NCI-H82 (cell line): ENCODE measurements around the gene ARHGAP9.

Experiments
- DNase-seq: peaks from one replicate; lab custom pipeline; 2025; lab: John Stamatoyannopoulos, UW

Gene ARHGAP9

DNA sequence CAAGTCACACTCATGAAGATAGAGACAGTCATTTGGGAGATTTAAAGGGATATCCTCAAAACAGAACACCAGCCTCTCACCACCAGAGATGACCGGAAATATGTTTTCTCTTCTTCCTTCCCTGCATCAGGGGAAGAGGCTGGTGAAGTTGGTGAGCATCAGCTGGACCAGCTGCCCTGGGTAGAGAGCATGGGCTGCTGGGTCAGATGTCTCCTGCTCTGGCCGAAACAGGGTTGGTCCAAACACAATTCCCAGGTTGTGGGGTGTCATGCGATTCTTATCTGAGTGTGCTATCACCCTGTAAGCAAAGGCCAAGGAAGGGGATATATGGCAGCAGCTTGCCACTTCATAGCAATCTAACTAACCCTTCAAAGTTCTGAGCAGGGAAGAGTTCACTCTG lies 7.3 kb downstream of the ARHGAP9 start:
- DNase-seq, result no peak

DNA sequence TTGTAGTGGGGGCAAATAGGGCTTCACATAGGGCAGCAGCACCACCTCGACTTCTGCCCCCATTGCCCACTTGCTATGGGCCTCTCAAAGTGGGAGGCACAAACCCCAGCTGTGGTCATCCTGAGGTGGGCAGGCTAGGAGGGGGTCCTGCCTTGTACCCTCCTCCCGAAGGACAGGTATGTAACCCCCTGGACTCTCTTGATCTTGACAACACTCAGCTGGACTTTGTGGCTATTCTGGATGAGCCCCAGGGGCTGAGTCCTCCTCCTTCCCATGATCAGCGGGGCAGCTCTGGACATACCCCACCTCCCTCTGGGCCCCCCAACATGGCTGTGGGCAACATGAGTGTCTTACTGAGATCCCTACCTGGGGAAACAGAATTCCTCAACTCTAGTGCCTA lies 8.0 kb downstream of the ARHGAP9 start:
- no peak for DNase-seq

DNA sequence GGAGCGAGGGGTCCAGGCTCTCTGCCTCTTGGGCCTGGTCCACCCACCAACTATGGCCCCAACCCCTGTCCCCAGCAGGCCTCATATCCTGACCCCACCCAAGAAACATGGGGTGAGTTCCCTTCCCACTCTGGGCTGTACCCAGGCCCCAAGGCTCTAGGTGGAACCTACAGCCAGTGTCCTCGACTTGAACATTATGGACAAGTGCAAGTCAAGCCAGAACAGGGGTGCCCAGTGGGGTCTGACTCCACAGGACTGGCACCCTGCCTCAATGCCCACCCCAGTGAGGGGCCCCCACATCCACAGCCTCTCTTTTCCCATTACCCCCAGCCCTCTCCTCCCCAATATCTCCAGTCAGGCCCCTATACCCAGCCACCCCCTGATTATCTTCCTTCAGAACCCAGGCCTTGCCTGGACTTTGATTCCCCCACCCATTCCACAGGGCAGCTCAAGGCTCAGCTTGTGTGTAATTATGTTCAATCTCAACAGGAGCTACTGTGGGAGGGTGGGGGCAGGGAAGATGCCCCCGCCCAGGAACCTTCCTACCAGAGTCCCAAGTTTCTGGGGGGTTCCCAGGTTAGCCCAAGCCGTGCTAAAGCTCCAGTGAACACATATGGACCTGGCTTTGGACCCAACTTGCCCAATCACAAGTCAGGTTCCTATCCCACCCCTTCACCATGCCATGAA lies 8.6 kb downstream of the ARHGAP9 start:
- DNase-seq, result no peak

DNA sequence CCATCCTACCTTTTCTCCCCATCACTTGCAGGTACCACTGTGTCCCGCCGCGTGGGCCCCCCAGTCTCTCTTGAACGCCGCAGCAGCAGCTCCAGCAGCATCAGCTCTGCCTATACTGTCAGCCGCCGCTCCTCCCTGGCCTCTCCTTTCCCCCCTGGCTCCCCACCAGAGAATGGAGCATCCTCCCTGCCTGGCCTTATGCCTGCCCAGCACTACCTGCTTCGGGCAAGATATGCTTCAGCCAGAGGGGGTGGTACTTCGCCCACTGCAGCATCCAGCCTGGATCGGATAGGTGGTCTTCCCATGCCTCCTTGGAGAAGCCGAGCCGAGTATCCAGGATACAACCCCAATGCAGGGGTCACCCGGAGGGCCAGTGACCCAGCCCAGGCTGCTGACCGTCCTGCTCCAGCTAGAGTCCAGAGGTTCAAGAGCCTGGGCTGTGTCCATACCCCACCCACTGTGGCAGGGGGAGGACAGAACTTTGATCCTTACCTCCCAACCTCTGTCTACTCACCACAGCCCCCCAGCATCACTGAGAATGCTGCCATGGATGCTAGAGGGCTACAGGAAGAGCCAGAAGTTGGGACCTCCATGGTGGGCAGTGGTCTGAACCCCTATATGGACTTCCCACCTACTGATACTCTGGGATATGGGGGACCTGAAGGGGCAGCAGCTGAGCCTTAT lies 9.2 kb downstream of the ARHGAP9 start:
- no peak for DNase-seq

DNA sequence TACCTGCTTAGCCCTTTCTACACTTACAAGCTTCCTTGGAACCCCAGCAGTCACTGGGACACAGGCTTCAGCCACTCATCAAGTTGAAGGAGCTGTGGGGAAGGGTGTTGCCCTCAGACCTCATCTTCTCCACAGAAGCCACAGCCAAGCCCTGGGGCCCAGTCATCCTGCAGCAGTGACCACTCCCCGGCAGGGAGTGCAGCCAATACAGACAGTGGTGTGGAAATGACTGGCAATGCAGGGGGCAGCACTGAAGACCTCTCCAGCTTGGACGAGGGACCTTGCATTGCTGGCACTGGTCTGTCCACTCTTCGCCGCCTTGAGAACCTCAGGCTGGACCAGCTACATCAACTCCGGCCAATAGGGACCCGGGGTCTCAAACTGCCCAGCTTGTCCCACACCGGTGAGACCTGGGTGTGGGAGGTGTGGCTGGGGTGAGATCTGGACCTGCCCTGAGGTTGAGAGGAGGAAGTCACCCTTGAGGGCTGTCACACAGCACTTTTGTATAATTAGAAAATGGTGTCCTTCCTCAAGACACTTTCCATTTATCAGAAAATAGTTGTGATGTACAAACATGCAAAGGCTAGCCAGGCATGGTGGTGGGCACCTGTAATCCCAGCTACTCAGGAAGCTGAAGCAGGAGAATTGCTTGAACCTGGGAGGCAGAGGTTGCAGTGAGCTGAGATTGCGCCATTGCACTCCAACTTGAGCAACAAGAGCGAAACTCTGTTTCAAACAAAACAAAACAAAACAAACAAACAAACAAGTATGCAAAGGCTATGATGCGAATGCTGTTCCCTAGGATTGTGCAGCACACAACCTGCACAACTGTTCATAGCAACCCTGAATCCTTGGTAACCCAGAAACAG lies 10.1 kb downstream of the ARHGAP9 start:
- DNase-seq, result no peak

DNA sequence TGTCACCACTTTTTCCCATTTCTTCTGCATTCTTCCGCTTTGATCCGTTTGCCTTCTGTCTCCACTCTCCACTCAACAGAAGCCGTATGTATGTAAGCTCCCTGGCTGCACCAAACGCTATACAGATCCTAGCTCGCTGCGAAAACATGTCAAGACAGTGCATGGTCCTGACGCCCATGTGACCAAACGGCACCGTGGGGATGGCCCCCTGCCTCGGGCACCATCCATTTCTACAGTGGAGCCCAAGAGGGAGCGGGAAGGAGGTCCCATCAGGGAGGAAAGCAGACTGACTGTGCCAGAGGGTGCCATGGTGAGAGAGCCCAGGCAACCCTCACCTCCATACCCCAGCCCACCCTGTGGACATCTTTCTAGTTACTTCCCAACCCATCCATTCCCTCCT lies 11.8 kb downstream of the ARHGAP9 start:
- no peak for DNase-seq

DNA sequence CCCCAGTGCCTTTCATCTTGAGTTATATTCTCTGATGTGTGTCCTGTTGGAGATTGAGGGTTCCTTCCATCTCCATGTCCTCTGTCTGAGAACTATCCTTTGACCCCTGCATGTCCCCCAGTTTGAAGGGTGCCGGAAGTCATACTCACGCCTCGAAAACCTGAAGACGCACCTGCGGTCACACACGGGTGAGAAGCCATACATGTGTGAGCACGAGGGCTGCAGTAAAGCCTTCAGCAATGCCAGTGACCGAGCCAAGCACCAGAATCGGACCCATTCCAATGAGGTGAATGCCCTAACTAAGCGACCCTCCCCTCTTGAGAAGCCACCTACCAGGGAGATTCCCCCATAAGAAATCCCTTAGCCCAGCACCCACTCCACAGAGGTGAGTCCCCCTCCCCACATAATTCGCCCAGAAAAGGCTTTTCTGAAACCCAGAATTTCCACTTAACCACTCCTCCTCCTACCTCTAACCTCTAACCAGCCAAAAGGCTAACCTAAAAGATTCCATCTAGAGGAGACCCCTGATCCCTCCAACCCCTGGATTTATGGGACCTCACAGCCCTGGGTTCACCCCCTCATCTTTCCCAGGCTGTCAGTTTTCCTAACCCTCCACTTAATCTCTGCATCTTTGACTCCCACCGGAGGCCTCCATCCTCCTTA lies 12.3 kb downstream of the ARHGAP9 start:
- DNase-seq, result no peak

DNA sequence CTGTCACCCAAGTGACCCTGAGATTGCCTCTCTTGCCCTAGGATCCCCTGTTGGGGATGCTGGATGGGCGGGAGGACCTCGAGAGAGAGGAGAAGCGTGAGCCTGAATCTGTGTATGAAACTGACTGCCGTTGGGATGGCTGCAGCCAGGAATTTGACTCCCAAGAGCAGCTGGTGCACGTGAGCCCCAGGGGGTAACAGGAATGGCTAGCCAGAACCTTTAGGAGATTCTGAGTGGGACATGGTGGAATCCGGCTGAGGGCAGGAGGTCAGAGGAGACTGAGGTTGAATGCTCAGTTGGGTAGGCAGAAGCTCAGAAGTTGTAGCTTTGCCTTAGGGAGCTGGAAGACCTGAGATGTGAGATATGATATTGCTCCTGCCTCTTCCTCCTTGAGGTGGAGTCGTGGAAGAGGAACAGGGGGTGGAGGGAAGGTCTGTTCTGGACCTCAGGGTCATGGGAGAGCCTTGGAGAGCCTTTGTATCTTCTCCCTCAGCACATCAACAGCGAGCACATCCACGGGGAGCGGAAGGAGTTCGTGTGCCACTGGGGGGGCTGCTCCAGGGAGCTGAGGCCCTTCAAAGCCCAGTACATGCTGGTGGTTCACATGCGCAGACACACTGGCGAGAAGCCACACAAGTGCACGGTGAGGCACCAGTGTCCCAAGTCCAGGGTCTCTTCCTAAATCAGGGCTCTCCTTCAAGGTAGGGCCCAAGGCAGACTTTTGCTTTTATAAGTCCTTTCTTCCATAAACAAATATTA lies 13.7 kb downstream of the ARHGAP9 start:
- DNase-seq, result no peak

DNA sequence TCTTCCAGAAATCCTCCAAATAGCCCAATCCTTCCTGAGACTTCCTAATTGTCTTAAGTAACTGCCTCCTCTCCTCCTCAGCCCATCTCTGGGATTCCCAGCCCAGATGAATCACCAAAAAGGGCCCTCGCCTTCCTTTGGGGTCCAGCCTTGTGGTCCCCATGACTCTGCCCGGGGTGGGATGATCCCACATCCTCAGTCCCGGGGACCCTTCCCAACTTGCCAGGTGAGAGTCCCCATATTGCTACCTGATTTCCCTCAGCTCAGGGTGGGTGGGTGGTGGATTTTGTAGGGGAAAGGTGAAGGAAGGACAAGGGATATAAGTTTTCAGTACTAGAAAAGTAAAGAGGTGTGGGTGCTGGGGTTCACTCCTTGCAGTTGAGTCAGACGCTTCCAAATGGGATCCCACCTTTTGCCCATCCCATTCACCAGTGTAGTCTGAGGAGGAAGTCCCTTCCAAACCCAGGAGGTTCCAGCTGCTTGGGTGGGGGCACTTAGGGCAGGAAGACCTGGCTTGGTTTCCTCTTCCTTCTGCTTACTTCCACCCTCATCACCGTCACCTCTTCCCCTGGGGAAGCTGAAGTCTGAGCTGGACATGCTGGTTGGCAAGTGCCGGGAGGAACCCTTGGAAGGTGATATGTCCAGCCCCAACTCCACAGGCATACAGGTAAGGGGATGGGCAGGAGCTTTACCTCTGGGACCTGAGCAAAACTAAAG lies 14.5 kb downstream of the ARHGAP9 start:
- DNase-seq, result no peak

DNA sequence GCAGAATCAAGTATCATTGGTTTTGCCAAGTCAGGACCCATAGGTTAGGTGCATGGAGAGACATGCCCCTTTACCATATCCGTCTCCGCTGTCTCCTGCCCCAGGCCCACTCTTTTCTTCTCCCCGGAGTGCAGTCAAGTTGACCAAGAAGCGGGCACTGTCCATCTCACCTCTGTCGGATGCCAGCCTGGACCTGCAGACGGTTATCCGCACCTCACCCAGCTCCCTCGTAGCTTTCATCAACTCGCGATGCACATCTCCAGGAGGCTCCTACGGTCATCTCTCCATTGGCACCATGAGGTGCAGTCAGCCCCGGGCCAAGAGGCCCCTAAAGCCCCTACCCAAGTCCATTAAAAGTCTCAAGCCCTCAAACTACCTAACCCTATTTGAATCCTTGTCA lies 15.1 kb downstream of the ARHGAP9 start:
- DNase-seq, result no peak

DNA sequence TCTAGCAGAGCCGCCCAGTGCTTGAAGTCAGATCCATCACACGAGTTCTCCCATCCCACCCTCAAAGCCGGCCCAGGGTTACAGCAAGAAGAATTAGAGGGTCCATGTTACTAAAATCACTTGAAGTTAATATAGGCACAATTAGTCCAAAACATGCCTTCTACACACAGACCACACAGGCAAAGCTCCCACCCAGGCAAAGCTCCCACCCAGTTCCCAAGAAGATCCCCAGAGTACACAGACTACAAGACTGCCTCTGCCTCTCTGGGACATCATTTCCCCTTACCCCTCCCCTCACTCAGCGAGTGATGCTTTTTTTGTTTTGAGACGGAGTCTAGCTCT lies 16.8 kb downstream of the ARHGAP9 start:
- DNase-seq, result no peak

DNA sequence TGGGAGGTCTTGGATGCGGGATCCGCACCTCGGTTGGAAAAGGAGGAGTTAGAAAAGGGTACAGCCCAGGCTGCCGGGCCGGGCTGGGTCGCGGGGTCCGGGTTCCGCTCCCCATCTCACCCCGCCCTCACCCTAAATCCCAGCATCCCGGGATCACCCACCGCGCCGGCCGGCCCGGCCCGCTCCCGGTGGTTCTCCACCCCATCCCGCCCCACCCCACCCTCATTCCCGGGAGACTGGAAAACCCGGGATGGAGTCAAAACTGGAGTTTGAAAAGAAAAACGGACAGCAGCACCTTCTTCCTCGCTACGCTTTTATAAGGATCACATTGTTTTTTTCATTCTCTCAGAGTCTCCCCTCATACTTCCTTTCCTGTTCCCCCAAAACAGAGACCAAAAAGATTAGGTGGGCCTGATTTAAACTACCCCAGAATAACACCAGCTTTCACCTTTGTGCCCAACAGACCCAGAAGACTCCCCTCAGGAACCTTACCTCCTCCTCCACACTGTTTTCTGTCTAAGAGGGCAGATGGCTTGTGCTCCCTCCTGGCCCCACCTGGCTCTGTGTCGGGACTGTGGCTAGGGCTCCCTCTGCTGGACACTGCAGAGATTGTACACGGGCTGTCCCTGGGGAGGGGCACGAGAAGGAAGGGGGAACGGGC lies 17.3 kb downstream of the ARHGAP9 start:
- DNase-seq, result peak; percentile 98

DNA sequence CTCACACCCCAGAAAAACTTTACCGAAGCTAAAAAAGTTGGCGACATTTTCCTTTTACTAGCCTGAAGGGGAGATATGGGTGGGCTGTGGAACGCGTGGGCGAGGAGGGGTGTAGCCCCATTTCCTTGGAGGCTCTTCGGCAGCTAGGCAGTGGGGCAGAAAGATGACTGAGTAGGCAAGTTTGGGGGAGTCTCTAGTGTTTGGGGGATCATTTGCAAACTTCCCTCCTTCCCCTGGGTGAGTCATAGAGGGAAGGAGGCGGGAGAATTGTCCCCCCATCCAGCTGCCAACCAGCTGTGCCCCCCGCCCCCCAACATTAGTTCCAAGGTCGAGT lies 17.8 kb downstream of the ARHGAP9 start:
- peak; percentile 70 for DNase-seq

DNA sequence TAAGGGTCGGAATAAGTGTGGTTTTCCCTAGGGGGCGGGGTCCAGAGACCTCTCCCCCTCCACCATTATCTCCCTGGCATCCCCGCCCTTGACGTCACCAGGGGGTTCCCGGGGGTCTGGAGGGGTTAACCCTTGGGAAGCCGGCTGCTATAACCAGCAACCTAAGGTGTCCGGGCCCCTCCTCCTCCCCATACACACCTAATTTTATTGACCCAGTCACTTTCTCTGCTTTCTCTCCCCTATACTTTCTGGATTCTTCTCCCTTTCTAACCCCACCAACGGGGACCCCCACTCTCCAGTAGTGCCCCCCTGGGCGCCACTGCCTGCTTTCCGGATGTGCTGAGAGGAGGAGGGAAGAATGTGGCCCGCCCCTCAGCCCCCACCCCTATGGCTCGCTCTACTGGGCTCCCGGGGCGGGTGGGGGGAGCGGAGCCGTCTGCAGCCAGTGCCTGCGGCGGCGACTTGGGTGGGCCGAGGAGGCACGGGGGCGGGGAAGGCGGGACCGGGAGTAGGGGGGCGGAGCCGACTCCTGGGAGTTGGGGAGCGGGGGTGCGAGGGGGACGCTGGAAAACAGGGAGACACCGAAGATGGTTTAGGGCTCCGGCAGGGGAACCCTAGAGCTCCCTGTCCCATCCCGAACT lies 18.3 kb downstream of the ARHGAP9 start:
- peak; percentile 79 for DNase-seq

DNA sequence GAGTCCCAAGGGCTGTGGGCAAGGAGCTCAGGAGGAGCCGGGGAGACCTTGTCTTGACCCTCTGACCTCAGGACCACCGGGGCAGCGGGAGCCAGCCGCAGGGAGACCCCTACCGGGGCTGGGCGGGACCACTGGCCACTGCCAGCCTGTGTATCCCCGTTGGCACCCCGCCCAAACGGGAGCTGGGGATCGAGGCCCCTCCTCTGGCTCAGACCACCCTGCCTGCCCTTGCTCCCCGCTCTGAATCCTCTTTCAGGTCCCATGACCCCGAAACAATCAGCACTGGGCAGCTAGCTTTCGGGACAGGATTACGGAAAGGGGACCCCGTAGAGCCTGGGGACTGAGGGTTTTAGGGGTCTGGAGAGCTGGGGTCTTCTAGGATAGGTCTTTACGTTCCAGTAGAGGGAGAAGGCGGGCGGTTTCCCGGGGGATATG lies 18.8 kb downstream of the ARHGAP9 start:
- DNase-seq, result no peak

DNA sequence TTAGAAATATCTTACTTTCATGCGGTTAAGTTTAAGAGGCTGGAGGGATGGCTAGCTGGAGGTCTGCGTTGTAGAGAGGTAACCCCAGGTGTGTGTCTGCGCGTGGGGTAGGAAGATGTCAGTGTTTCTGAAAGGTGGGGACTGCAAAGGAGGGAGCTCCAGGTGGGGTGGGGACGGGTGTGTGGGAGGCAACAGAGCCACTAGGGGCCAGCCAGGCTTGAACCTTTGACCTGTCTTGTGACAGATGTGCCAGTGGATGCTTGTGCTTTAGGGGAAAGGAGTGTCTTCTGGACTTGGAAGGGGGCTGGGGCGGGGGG lies 19.2 kb downstream of the ARHGAP9 start:
- DNase-seq, result no peak

DNA sequence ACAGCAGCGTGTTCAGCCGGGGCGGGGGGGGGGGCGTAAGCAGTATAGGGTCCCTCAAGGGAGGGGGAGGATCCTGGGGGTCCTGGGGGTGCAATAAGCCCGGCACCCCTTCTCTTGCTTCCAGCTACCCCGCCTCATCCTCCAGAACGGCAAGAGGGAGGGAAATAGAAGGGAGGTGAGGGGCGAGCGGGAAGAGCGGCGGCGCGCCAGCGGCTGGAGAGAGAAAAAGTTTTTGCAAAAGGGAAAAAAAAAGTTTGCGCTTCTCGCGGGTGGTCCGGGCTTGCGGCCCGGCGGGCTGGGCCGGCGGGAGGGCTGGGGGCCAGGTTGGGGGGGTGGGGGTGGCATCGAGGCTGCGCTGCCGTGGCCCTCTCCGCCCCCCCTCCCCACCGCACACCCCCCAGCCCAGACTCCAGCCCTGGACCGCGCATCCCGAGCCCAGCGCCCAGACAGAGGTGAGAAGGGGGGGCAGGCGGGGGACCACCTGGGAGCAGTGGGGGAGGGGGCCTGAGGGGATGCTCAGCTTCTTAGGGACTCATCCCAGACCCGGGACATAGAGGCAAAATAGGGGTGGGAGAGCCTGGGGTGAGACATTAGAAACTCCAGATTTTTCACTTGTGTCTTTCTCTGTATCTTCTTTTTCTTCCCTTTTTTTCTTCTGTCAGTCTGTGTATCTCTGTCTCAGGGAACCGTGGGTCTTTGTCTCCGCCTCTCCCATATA lies 19.8 kb downstream of the ARHGAP9 start, which contains the start of gene GLI1:
GLI1 (plus strand) TSS at position 36 of the 718 bp plus-strand sequence. CDS start 3,907 bp downstream, outside the sequence.
- peak; percentile 56 for DNase-seq

DNA sequence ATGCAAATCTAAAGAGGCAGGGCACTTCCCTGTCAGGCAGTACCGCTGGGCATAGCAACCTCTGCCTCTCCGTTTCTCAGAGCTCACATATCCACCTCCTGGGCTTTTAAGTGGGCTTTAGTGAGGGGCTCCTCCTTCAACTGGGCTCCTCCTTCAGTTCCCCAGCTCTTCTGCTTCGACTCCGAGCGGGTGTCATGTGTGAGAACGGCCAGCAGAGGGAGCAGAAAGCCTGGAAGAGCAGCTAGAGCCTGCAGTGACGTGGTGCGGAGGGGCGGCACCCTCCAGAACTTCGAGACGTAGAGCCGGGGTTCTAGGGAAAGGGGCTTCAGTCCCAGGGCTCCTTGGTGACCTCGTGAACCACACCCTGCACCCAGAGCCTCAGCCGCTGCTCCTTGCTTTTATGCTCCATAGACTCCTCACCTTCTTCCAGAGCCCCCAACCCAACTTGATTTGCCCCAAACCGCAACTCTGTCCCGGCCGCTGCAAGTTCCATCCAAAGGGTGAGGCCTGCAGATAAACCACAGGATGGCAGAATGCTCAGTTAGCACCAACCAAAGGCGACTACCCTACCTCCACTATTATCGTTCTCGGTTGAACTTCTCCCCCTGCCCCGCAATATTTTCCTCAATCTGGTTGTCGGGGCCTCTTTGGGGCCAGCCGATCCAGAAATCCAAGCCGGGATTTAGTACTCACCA lies 20.5 kb downstream of the ARHGAP9 start:
- peak; percentile 98 for DNase-seq

DNA sequence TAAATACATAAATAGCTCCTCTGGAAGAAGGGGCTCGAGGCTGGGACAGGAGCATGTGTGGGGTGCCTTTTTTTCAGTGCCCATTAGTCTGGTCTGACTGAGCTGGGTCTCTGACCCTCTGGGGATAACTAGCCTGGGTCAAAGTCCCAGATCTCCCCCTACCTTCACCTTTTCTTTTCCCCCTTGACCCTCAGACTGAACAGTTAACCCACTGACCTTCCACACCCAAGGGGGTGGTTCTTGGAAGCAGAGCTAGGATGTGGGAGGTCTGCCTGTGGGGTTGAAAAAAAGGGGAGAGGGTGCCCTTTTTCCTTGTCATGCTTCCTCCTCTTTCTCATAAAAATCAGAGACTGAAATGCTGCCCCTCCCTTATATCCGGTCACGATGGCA lies 21.0 kb downstream of the ARHGAP9 start:
- no peak for DNase-seq
